ENCODE results near the gene ARHGAP30. TPM values are rescaled to one million over a fixed set of nuclear protein-coding genes. Genes with fewer than 3 reads are reported as not detected.
A peak's percentile ranks its signal among the peaks of the same experiment; 100 is the strongest.

ARHGAP30 gene
- polyA plus RNA-seq, 1 donor (not counting 4 experiments of a cell fraction or from before 2014, with no cell fraction given), result 0.16 TPM

- Histone ChIP-seq H3K9me3 (ENCODE audit: control insufficient read depth, low read depth, low read length) (no peaks in the 10 kb centered on the region), H3K9ac (ENCODE audit: control insufficient read depth, extremely low read depth, insufficient read depth, low read length) (peak overlapping the region; percentile 100), H3K4me1 (ENCODE audit: control insufficient read depth, extremely low read depth, insufficient read depth, low read length) (peaks cover 37% of the 10 kb centered on the region), H3K79me2 (ENCODE audit: control insufficient read depth, insufficient read depth, low read length) (peaks cover 31% of the 10 kb centered on the region), H3K4me3 (ENCODE audit: control insufficient read depth in 2 of 3, extremely low read depth in 1 of 3, insufficient read depth in 2 of 3, low read depth in 1 of 3, low read length in 3 of 3) (peak overlapping the region; percentile 61 to 77 (median 66)), H3K9me1 (ENCODE audit: control insufficient read depth, extremely low read depth, insufficient read depth, low read length) (no peaks in the 10 kb centered on the region), H2AFZ (ENCODE audit: control insufficient read depth, low read length) (no peak overlapping the region), H3K36me3 (ENCODE audit: control insufficient read depth in 2 of 2, extremely low read depth in 1 of 2, insufficient read depth in 2 of 2, low read length in 2 of 2) (peaks cover 1 to 9% of the 10 kb centered on the region in 2 experiments), H3K27ac (ENCODE audit: control insufficient read depth, insufficient read depth, low read length) (peak overlapping the region; percentile 95), H3K4me2 (ENCODE audit: control insufficient read depth, extremely low read depth, insufficient read depth, low read depth, low read length) (peak overlapping the region; percentile 88), H3K27me3 (ENCODE audit: control insufficient read depth, extremely low read depth, insufficient read depth, low read length) (no peaks in the 10 kb centered on the region), H4K20me1 (ENCODE audit: control insufficient read depth, extremely low read depth, insufficient read depth, low read length) (no peaks in the 10 kb centered on the region)
- dilution Hi-C loops (cut with MboI; ENCODE audit: extremely low pct_ligation_motif_present, low sequenced_read_pairs), result no loop called here
- TF ChIP-seq EZH2 (IDR thresholded peaks at IDR 0.05; ENCODE audit: low read length) (no peak), CTCF (optimal IDR thresholded peaks at IDR 0.05 in 1 of 3, IDR thresholded peaks at IDR 0.05 in 1 of 3, conservative IDR thresholded peaks at IDR 0.05 in 1 of 3; ENCODE audit: extremely low read depth in 1 of 3, insufficient read depth in 2 of 3, low read length in 3 of 3) (no peak)
- no peak for DNase-seq (ENCODE audit: low read depth, low spot score)
- no peak for FAIRE-seq
Measured at GRCh38 chr1:161021970-161022353, 47.7 kb downstream of the ARHGAP30 start.

GRCh38 chr1:161021165-161021969 is 48.3 kb downstream of the ARHGAP30 start:
- no peak for TF ChIP-seq CTCF (optimal IDR thresholded peaks at IDR 0.05 in 1 of 3, IDR thresholded peaks at IDR 0.05 in 1 of 3, conservative IDR thresholded peaks at IDR 0.05 in 1 of 3; ENCODE audit: extremely low read depth in 1 of 3, insufficient read depth in 2 of 3, low read length in 3 of 3)
- Histone ChIP-seq H2AFZ (ENCODE audit: control insufficient read depth, low read length) (no peak overlapping the region), H3K9ac (ENCODE audit: control insufficient read depth, extremely low read depth, insufficient read depth, low read length) (peak overlapping the region; percentile 100), H3K79me2 (ENCODE audit: control insufficient read depth, insufficient read depth, low read length) (peaks cover 35% of the 10 kb centered on the region), H3K9me3 (ENCODE audit: control insufficient read depth, low read depth, low read length) (no peaks in the 10 kb centered on the region), H4K20me1 (ENCODE audit: control insufficient read depth, extremely low read depth, insufficient read depth, low read length) (no peaks in the 10 kb centered on the region), H3K4me1 (ENCODE audit: control insufficient read depth, extremely low read depth, insufficient read depth, low read length) (peaks cover 41% of the 10 kb centered on the region), H3K27ac (ENCODE audit: control insufficient read depth, insufficient read depth, low read length) (peak overlapping the region; percentile 95), H3K27me3 (ENCODE audit: control insufficient read depth, extremely low read depth, insufficient read depth, low read length) (no peaks in the 10 kb centered on the region), H3K36me3 (ENCODE audit: control insufficient read depth in 2 of 2, extremely low read depth in 1 of 2, insufficient read depth in 2 of 2, low read length in 2 of 2) (peaks cover 1 to 9% of the 10 kb centered on the region in 2 experiments), H3K4me3 (ENCODE audit: control insufficient read depth in 2 of 3, extremely low read depth in 1 of 3, insufficient read depth in 2 of 3, low read depth in 1 of 3, low read length in 3 of 3) (peak overlapping the region; percentile 77 to 98 (median 86)), H3K4me2 (ENCODE audit: control insufficient read depth, extremely low read depth, insufficient read depth, low read depth, low read length) (peak overlapping the region; percentile 88), H3K9me1 (ENCODE audit: control insufficient read depth, extremely low read depth, insufficient read depth, low read length) (no peaks in the 10 kb centered on the region)
- dilution Hi-C loops (cut with MboI; ENCODE audit: extremely low pct_ligation_motif_present, low sequenced_read_pairs), result no loop called here
- FAIRE-seq, result peak; percentile 85
- peak; percentile 98 for DNase-seq (ENCODE audit: low read depth, low spot score)

Data from keratinocyte (primary cell).